Osteocyte (in vitro differentiated cells): ENCODE data around the gene ZNF536. TPM values are rescaled to one million over a fixed set of nuclear protein-coding genes. Genes with fewer than 3 reads are reported as not detected.

ENCODE experiments used
- DNase-seq: peaks from one replicate; pipeline ENCODE4 v3.0.0; 2021; ENCODE audit warnings: mixed read lengths; ENCODE audit not compliant: unreplicated experiment; ENCODE audit errors: extremely low spot score
- H3K27ac Mint-ChIP-seq: one replicate; pipeline ENCODE4 v1.8.0; 2021; ENCODE audit warnings: mild to moderate bottlenecking, mixed read lengths; ENCODE audit not compliant: unreplicated experiment
- H3K27me3 Mint-ChIP-seq: one replicate; pipeline ENCODE4 v1.8.0; 2021; ENCODE audit warnings: mixed read lengths; ENCODE audit not compliant: unreplicated experiment
- H3K36me3 Mint-ChIP-seq: one replicate; pipeline ENCODE4 v1.8.0; 2021; ENCODE audit warnings: mixed read lengths; ENCODE audit not compliant: unreplicated experiment
- H3K4me1 Mint-ChIP-seq: one replicate; pipeline ENCODE4 v1.8.0; 2021; ENCODE audit warnings: mixed read lengths; ENCODE audit not compliant: unreplicated experiment
- H3K4me3 Mint-ChIP-seq: one replicate; pipeline ENCODE4 v1.8.0; 2021; ENCODE audit warnings: mild to moderate bottlenecking, moderate library complexity, mixed read lengths; ENCODE audit not compliant: unreplicated experiment
- H3K9me3 Mint-ChIP-seq: one replicate; pipeline ENCODE4 v1.8.0; 2021; ENCODE audit warnings: mixed read lengths; ENCODE audit not compliant: unreplicated experiment
- CTCF ChIP-seq: fragments of 200-600 bp; sonication (generic); IDR thresholded peaks from 2 replicates; pipeline ENCODE4 v1.5.0; 2021; ENCODE audit warnings: antibody characterized with exemption, mild to moderate bottlenecking, moderate library complexity
- total RNA-seq: library from RNA; stranded (reverse); gene quantifications from 2 replicates; pipeline ENCODE4 v1.2.1, GENCODE V29; 2021

ZNF536 gene
- total RNA-seq, 1 donor from 2014 or later, result not detected

GRCh38 chr19:30338041-30338456 lies 34.1 kb upstream of the ZNF536 start:
- Mint-ChIP-seq H3K36me3 (no peaks in the 10 kb centered on the region), H3K9me3 (peaks cover 5% of the 10 kb centered on the region), H3K27ac (no peak overlapping the region), H3K4me3 (no peak overlapping the region), H3K4me1 (no peaks in the 10 kb centered on the region), H3K27me3 (no peaks in the 10 kb centered on the region)
- no peak for TF ChIP-seq CTCF
- no peak for DNase-seq

DNA sequence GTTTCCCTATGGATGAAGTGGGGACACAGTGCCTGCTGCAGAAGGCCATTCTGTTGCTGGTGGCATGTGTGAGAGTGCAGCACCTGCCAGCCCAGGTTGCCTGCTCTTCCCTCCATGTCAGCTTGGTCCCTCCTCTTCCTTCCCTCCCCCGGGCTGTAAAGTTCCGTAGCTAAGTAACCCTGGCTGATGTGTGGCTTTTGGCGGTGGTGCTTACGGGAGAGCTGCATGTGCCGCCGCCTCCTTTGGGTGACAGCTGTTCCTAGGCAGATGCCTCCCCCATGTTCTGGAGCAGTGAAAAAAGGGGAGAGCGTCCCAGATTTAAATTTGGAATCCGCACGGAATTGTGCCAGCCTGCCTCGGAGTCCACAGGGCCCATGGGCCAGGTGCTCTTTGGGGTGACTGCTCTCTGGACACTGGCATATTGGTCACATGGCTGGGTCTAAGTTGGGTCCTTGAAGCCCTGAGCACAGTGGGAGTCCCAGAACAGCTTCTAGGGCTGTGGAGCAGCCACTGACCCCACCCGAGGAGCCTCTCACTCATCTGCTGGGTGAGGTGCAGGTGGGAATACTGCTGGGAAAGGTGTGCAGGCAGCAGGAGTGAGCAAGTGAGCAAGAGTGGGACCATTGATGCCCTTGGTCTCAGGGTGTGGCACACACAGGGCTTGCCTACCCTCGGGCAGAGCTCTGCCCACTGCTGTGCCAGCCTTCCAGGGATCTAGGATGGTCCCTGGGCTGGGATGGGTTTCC lies 33.1 kb upstream of the ZNF536 start:
- no peak overlapping the region for H3K4me3 Mint-ChIP-seq
- peak; percentile 74 for DNase-seq
- no peaks in the 10 kb centered on the region for H3K4me1 Mint-ChIP-seq
- peaks cover 5% of the 10 kb centered on the region for H3K9me3 Mint-ChIP-seq
- H3K27me3 Mint-ChIP-seq, result no peaks in the 10 kb centered on the region
- no peak overlapping the region for H3K27ac Mint-ChIP-seq
- no peaks in the 10 kb centered on the region for H3K36me3 Mint-ChIP-seq
- TF ChIP-seq CTCF, result no peak

- Mint-ChIP-seq H3K27me3 (no peaks in the 10 kb centered on the region), H3K4me3 (no peak overlapping the region), H3K27ac (no peak overlapping the region), H3K9me3 (peaks cover 5% of the 10 kb centered on the region), H3K36me3 (no peaks in the 10 kb centered on the region), H3K4me1 (no peaks in the 10 kb centered on the region)
- no peak for TF ChIP-seq CTCF
- DNase-seq, result peak; percentile 59
These were observed 32.3 kb upstream of the ZNF536 start for GRCh38 chr19:30339624-30340525.

GRCh38 chr19:30340771-30341561 lies 31.2 kb upstream of the ZNF536 start:
- Mint-ChIP-seq H3K4me1 (no peaks in the 10 kb centered on the region), H3K4me3 (no peak overlapping the region), H3K27me3 (no peaks in the 10 kb centered on the region), H3K9me3 (peaks cover 11% of the 10 kb centered on the region), H3K27ac (no peak overlapping the region), H3K36me3 (no peaks in the 10 kb centered on the region)
- peak; percentile 8 for DNase-seq
- no peak for TF ChIP-seq CTCF
